ENCODE data around the gene ELFN2. TPM values are rescaled to one million over a fixed set of nuclear protein-coding genes. Genes with fewer than 3 reads are reported as not detected.

Gene ELFN2
- total RNA-seq, 1 experiment from 2014 or later, result 30.8 TPM

- H3K36me3 ChIP-seq (ENCODE audit: low read depth), result no peaks in the 10 kb centered on the region
- H3F3A ChIP-seq (ENCODE audit: insufficient read depth, low read depth), result peaks cover 65% of the 10 kb centered on the region
- no peak overlapping the region for H3K27ac ChIP-seq
- no peaks in the 10 kb centered on the region for H3K79me2 ChIP-seq (ENCODE audit: low read depth)
- no TSS peak for BruUV-seq (replicated peaks)
- no peak overlapping the region for H2AFZ ChIP-seq
- intact Hi-C loops (cut with micrococcal nuclease; ENCODE audit: unreplicated experiment), result no loop called here
- peaks cover 80% of the 10 kb centered on the region for H3K4me1 ChIP-seq (replicated peaks; ENCODE audit: insufficient read depth)
- H3K4me3 ChIP-seq, result no peak overlapping the region
- H3K4me2 ChIP-seq, result no peak overlapping the region
- no peaks in the 10 kb centered on the region for H4K20me1 ChIP-seq (ENCODE audit: insufficient read depth)
- ChIA-PET POLR2A (ENCODE audit: unreplicated experiment) (no interaction called here), CTCF (no interaction called here)
- no peaks in the 10 kb centered on the region for H3K9me2 ChIP-seq (ENCODE audit: insufficient read depth)
- TF ChIP-seq EZH2 (IDR thresholded peaks at IDR 0.05; ENCODE audit: low read depth), result no peak
- no peak for TF ChIP-seq CTCF (conservative IDR thresholded peaks at IDR 0.05)
- no peak for DNase-seq
- no peaks in the 10 kb centered on the region for H3K9me3 ChIP-seq (ENCODE audit: insufficient read depth, low read depth)
- no peaks in the 10 kb centered on the region for H3K27me3 ChIP-seq (ENCODE audit: insufficient read depth, low read depth)
Measured at GRCh38 chr22:37334461-37334858, 92.8 kb downstream of the ELFN2 start.

GRCh38 chr22:37333724-37334460 is 93.4 kb downstream of the ELFN2 start:
- POLR2A ChIA-PET (ENCODE audit: unreplicated experiment), result no interaction called here
- Histone ChIP-seq H3K4me2 (no peak overlapping the region), H3K4me3 (no peak overlapping the region), H4K20me1 (ENCODE audit: insufficient read depth) (no peaks in the 10 kb centered on the region), H3K9me2 (ENCODE audit: insufficient read depth) (no peaks in the 10 kb centered on the region), H3K27ac (no peak overlapping the region), H3K9me3 (ENCODE audit: insufficient read depth, low read depth) (no peaks in the 10 kb centered on the region), H3K36me3 (ENCODE audit: low read depth) (no peaks in the 10 kb centered on the region), H3K4me1 (replicated peaks; ENCODE audit: insufficient read depth) (peaks cover 80% of the 10 kb centered on the region), H3F3A (ENCODE audit: insufficient read depth, low read depth) (peaks cover 67% of the 10 kb centered on the region), H2AFZ (no peak overlapping the region), H3K27me3 (ENCODE audit: insufficient read depth, low read depth) (no peaks in the 10 kb centered on the region), H3K79me2 (ENCODE audit: low read depth) (no peaks in the 10 kb centered on the region)
- no peak for DNase-seq
- CTCF ChIA-PET, result no interaction called here
- no peak for TF ChIP-seq CTCF (conservative IDR thresholded peaks at IDR 0.05)
- TF ChIP-seq EZH2 (IDR thresholded peaks at IDR 0.05; ENCODE audit: low read depth), result no peak
- intact Hi-C loops (cut with micrococcal nuclease; ENCODE audit: unreplicated experiment), result no loop called here
- BruUV-seq (replicated peaks), result no TSS peak

GRCh38 chr22:37331856-37332536 is 95.3 kb downstream of the ELFN2 start:
- no TSS peak for BruUV-seq (replicated peaks)
- H3F3A ChIP-seq (ENCODE audit: insufficient read depth, low read depth), result peaks cover 65% of the 10 kb centered on the region
- no peak for DNase-seq
- no peaks in the 10 kb centered on the region for H3K36me3 ChIP-seq (ENCODE audit: low read depth)
- no peaks in the 10 kb centered on the region for H3K27me3 ChIP-seq (ENCODE audit: insufficient read depth, low read depth)
- peaks cover 78% of the 10 kb centered on the region for H3K4me1 ChIP-seq (replicated peaks; ENCODE audit: insufficient read depth)
- no peaks in the 10 kb centered on the region for H3K79me2 ChIP-seq (ENCODE audit: low read depth)
- no peaks in the 10 kb centered on the region for H3K9me2 ChIP-seq (ENCODE audit: insufficient read depth)
- no peak overlapping the region for H3K4me3 ChIP-seq
- peak overlapping the region; percentile 99; the same call in 1 of the 2 replicates for H3K27ac ChIP-seq
- intact Hi-C loops (cut with micrococcal nuclease; ENCODE audit: unreplicated experiment), result no loop called here
- H4K20me1 ChIP-seq (ENCODE audit: insufficient read depth), result no peaks in the 10 kb centered on the region
- POLR2A ChIA-PET (ENCODE audit: unreplicated experiment), result interaction anchor here (0.5 kb wide), 1 partner anchor 502 kb away, joined by 8 read pairs; no protein-coding TSS in a partner anchor
- no peak for TF ChIP-seq EZH2 (IDR thresholded peaks at IDR 0.05; ENCODE audit: low read depth)
- no peak for TF ChIP-seq CTCF (conservative IDR thresholded peaks at IDR 0.05)
- H3K4me2 ChIP-seq, result peak overlapping the region; percentile 73; the same call in 1 of the 2 replicates
- H3K9me3 ChIP-seq (ENCODE audit: insufficient read depth, low read depth), result no peaks in the 10 kb centered on the region
- CTCF ChIA-PET, result interaction anchor here (0.9 kb wide), 1 partner anchor 16 kb away, joined by 3 read pairs; no protein-coding TSS in a partner anchor
- no peak overlapping the region for H2AFZ ChIP-seq
